HepG2 (cell line): ENCODE data around the gene HSPA1B. TPM values are rescaled to one million over a fixed set of nuclear protein-coding genes. Genes with fewer than 3 reads are reported as not detected.

Source experiments
- BORCS8-MEF2B ChIP-seq: sonication (generic); formaldehyde crosslinking; IDR thresholded peaks from 2 replicates; pipeline ENCODE4 v1.8.0; 2022; ENCODE audit warnings: mild to moderate bottlenecking, missing genetic modification reagents
- CBX5 ChIP-seq: sonication (generic); formaldehyde crosslinking; IDR thresholded peaks from 2 replicates; pipeline ENCODE4 v1.4.0; 2020; ENCODE audit warnings: missing genetic modification reagents, borderline replicate concordance
- GTF2F1 ChIP-seq: fragments of 150-350 bp; IDR thresholded peaks from 2 replicates; pipeline ENCODE4 v1.6.1; 2014; ENCODE audit warnings: low read length
- IRX3 ChIP-seq: sonication (generic); formaldehyde crosslinking; IDR thresholded peaks from 2 replicates; pipeline ENCODE4 v1.8.1; 2023; ENCODE audit warnings: mild to moderate bottlenecking, low read depth, missing genetic modification reagents, borderline replicate concordance
- MTF1 ChIP-seq: sonication (generic); formaldehyde crosslinking; IDR thresholded peaks from 2 replicates; pipeline ENCODE4 v1.5.0; 2020; ENCODE audit warnings: missing genetic modification reagents
- NR1H2 ChIP-seq: sonication (generic); formaldehyde crosslinking; IDR thresholded peaks from 2 replicates; pipeline ENCODE4 v1.8.1; 2022; ENCODE audit warnings: low read depth, missing genetic modification reagents, borderline replicate concordance
- NR2F6 ChIP-seq, 2 experiments: IDR thresholded peaks; 2 replicates each; pipeline ENCODE4 v1.6.1; 2016; ENCODE audit warnings: antibody characterized with exemption in 1 of 2, mild to moderate bottlenecking in 1 of 2
- POLR2AphosphoS5 ChIP-seq: IDR thresholded peaks from 2 replicates; pipeline ENCODE4 v1.6.1; 2012; ENCODE audit warnings: low read depth, low read length
- ZFP37 ChIP-seq: sonication (generic); formaldehyde crosslinking; IDR thresholded peaks from 2 replicates; pipeline ENCODE4 v1.4.0; 2020; ENCODE audit warnings: missing genetic modification reagents, borderline replicate concordance
- ZFY ChIP-seq: sonication (generic); formaldehyde crosslinking; IDR thresholded peaks from 2 replicates; pipeline ENCODE4 v1.4.0; 2020; ENCODE audit warnings: missing genetic modification reagents
- ZNF160 ChIP-seq: sonication (generic); formaldehyde crosslinking; IDR thresholded peaks from 2 replicates; pipeline ENCODE4 v1.8.0; 2022; ENCODE audit warnings: mild to moderate bottlenecking, inconsistent platforms, missing genetic modification reagents
- ZNF205 ChIP-seq: IDR thresholded peaks from 2 replicates; pipeline ENCODE4 v1.6.1; 2018; ENCODE audit warnings: missing biosample characterization, missing genetic modification reagents
- ZNF614 ChIP-seq: IDR thresholded peaks from 2 replicates; pipeline ENCODE4 v1.6.1; 2018; ENCODE audit warnings: missing biosample characterization, missing genetic modification reagents, inconsistent platforms, borderline replicate concordance
- ZNF816 ChIP-seq: sonication (generic); formaldehyde crosslinking; IDR thresholded peaks from 2 replicates; pipeline ENCODE4 v1.8.0; 2022; ENCODE audit warnings: missing genetic modification reagents, mild to moderate bottlenecking, borderline replicate concordance
- polyA plus RNA-seq, 8 experiments: library from polyadenylated mRNA; depleted of rRNA in 3 of 8; stranded (reverse) in 7 of 8; unstranded in 1 of 8; fragments of >200 nt; fragmentation: Illumina TruSeq in 4 of 8; extraction: Trizol in 4 of 8; gene quantifications; 2 replicates each; pipeline versions ENCODE4 v1.2.1 to v1.2.3, GENCODE V29; 2011 to 2016; ENCODE audit warnings: low read depth in 4 of 8, missing spikeins in 1 of 8, mixed read lengths in 1 of 8; ENCODE audit not compliant: insufficient read depth in 1 of 8
- total RNA-seq, 5 experiments: library from RNA; depleted of rRNA; stranded (reverse); fragments of >200 nt; fragmentation: Illumina TruSeq; extraction: Trizol; gene quantifications; 2 replicates each; pipeline ENCODE4 v1.2.3, GENCODE V29; 2016; ENCODE audit warnings: low read depth in 1 of 5
- TF ChIP-seq, protein P1 (sequence below): sonication (generic); formaldehyde crosslinking; IDR thresholded peaks from 2 replicates; pipeline ENCODE4 v1.5.0; 2020; ENCODE audit warnings: mild to moderate bottlenecking, missing genetic modification reagents
- TF ChIP-seq, protein P2 (sequence below): sonication (generic); formaldehyde crosslinking; IDR thresholded peaks from 2 replicates; pipeline ENCODE4 v1.4.0; 2020; ENCODE audit warnings: mild to moderate bottlenecking, missing genetic modification reagents
- TF ChIP-seq, protein P3 (sequence below): IDR thresholded peaks from 2 replicates; pipeline ENCODE4 v1.6.1; 2016
- TF ChIP-seq, protein P4 (sequence below): sonication (generic); formaldehyde crosslinking; IDR thresholded peaks from 2 replicates; pipeline ENCODE4 v1.4.0; 2020; ENCODE audit warnings: mild to moderate bottlenecking, missing genetic modification reagents
- TF ChIP-seq, protein P5 (sequence below): IDR thresholded peaks from 2 replicates; pipeline ENCODE4 v1.6.1; 2016; ENCODE audit warnings: missing compliant biosample characterization, missing genetic modification reagents, borderline replicate concordance
- TF ChIP-seq, protein P6 (sequence below): IDR thresholded peaks from 2 replicates; pipeline ENCODE4 v1.6.1; 2018; ENCODE audit warnings: missing genetic modification reagents, mild to moderate bottlenecking, missing compliant biosample characterization

The HSPA1B gene
- total and polyA plus RNA-seq, 2 of the 13 experiments (the other 11 are each of a cell fraction or from before 2014, with no cell fraction given), result 26.0 to 186 TPM

DNA sequence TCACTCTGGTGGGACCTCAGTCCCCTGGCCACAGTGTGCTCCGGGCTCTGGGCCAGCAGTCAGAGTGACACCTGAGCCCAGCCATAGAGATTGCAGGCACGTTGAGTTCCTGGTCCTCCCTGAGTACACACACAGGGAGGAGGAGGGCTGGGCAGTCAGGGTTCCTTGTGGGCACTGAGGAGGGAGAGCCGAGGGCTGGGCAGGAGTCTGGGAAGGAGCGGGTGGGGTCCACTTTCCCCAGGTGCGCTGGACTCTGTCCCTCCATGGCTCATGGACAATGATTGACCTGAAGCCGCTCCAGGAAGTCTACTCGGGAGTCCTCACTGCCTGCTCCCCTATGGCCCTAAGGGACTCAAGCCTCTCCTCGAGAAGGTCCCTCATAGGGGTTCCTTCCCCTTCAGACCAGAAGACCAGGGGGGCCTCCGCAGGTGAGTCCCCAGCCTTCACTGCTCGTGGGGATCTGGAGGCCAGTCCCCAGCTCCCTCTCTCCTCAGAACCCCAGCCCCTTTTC, 50.2 kb downstream of the HSPA1B start (continued):
- TF ChIP-seq, protein P1, sequence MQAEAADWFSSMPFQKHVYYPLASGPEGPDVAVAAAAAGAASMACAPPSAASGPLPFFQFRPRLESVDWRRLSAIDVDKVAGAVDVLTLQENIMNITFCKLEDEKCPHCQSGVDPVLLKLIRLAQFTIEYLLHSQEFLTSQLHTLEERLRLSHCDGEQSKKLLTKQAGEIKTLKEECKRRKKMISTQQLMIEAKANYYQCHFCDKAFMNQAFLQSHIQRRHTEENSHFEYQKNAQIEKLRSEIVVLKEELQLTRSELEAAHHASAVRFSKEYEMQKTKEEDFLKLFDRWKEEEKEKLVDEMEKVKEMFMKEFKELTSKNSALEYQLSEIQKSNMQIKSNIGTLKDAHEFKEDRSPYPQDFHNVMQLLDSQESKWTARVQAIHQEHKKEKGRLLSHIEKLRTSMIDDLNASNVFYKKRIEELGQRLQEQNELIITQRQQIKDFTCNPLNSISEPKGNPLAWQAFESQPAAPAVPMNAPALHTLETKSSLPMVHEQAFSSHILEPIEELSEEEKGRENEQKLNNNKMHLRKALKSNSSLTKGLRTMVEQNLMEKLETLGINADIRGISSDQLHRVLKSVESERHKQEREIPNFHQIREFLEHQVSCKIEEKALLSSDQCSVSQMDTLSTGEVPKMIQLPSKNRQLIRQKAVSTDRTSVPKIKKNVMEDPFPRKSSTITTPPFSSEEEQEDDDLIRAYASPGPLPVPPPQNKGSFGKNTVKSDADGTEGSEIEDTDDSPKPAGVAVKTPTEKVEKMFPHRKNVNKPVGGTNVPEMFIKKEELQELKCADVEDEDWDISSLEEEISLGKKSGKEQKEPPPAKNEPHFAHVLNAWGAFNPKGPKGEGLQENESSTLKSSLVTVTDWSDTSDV (CRISPR knock-in tag), result no peak
- TF ChIP-seq, protein P2, sequence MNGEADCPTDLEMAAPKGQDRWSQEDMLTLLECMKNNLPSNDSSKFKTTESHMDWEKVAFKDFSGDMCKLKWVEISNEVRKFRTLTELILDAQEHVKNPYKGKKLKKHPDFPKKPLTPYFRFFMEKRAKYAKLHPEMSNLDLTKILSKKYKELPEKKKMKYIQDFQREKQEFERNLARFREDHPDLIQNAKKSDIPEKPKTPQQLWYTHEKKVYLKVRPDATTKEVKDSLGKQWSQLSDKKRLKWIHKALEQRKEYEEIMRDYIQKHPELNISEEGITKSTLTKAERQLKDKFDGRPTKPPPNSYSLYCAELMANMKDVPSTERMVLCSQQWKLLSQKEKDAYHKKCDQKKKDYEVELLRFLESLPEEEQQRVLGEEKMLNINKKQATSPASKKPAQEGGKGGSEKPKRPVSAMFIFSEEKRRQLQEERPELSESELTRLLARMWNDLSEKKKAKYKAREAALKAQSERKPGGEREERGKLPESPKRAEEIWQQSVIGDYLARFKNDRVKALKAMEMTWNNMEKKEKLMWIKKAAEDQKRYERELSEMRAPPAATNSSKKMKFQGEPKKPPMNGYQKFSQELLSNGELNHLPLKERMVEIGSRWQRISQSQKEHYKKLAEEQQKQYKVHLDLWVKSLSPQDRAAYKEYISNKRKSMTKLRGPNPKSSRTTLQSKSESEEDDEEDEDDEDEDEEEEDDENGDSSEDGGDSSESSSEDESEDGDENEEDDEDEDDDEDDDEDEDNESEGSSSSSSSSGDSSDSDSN (CRISPR knock-in tag), result peak; percentile 14; the same call in 1 of the 2 replicates
- no peak for TF ChIP-seq IRX3 (CRISPR knock-in tag)
- 0 out of 2 replicates have a peak, but pooled peaks have one; percentile 39 for TF ChIP-seq ZNF205
- TF ChIP-seq NR2F6 (IDR thresholded peaks at IDR 0.05), result no peak; the same call in 1 of the 2 replicates
- TF ChIP-seq NR2F6 (CRISPR knock-in tag; IDR thresholded peaks at IDR 0.05), result peak; percentile 67; the same call in 1 of the 2 replicates
- no peak for TF ChIP-seq NR1H2 (CRISPR knock-in tag)
- TF ChIP-seq ZNF160 (CRISPR knock-in tag), result no peak
- peak; percentile 78; the same call in 1 of the 2 replicates for TF ChIP-seq ZNF614 (CRISPR knock-in tag)
- TF ChIP-seq, protein P3, sequence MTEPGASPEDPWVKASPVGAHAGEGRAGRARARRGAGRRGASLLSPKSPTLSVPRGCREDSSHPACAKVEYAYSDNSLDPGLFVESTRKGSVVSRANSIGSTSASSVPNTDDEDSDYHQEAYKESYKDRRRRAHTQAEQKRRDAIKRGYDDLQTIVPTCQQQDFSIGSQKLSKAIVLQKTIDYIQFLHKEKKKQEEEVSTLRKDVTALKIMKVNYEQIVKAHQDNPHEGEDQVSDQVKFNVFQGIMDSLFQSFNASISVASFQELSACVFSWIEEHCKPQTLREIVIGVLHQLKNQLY (CRISPR knock-in tag), result 0 out of 2 replicates have a peak, but pooled peaks have one; percentile 49
- no peak for TF ChIP-seq GTF2F1
- peak; percentile 55; the same call in 1 of the 2 replicates for TF ChIP-seq CBX5 (CRISPR knock-in tag)
- TF ChIP-seq, protein P4, sequence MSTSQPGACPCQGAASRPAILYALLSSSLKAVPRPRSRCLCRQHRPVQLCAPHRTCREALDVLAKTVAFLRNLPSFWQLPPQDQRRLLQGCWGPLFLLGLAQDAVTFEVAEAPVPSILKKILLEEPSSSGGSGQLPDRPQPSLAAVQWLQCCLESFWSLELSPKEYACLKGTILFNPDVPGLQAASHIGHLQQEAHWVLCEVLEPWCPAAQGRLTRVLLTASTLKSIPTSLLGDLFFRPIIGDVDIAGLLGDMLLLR (CRISPR knock-in tag), result no peak
- no peak for TF ChIP-seq BORCS8-MEF2B (CRISPR knock-in tag)
- TF ChIP-seq ZFP37, result no peak
- no peak for TF ChIP-seq ZNF816 (CRISPR knock-in tag)
- peak; percentile 28; the same call in 1 of the 2 replicates for TF ChIP-seq ZFY (CRISPR knock-in tag)
- peak; percentile 50 for TF ChIP-seq POLR2AphosphoS5
- TF ChIP-seq, protein P5, sequence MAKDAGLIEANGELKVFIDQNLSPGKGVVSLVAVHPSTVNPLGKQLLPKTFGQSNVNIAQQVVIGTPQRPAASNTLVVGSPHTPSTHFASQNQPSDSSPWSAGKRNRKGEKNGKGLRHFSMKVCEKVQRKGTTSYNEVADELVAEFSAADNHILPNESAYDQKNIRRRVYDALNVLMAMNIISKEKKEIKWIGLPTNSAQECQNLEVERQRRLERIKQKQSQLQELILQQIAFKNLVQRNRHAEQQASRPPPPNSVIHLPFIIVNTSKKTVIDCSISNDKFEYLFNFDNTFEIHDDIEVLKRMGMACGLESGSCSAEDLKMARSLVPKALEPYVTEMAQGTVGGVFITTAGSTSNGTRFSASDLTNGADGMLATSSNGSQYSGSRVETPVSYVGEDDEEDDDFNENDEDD (CRISPR knock-in tag), result no peak; the same call in 1 of the 2 replicates
- TF ChIP-seq, protein P6, sequence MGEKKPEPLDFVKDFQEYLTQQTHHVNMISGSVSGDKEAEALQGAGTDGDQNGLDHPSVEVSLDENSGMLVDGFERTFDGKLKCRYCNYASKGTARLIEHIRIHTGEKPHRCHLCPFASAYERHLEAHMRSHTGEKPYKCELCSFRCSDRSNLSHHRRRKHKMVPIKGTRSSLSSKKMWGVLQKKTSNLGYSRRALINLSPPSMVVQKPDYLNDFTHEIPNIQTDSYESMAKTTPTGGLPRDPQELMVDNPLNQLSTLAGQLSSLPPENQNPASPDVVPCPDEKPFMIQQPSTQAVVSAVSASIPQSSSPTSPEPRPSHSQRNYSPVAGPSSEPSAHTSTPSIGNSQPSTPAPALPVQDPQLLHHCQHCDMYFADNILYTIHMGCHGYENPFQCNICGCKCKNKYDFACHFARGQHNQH (CRISPR knock-in tag), result 0 out of 2 replicates have a peak, but pooled peaks have one; percentile 49
- no peak for TF ChIP-seq MTF1
